Loucy (cell line): ENCODE measurements around the gene CYP24A1.

Experiments used
- H2AFZ ChIP-seq: fragments of 200-600 bp; sonication (generic); 2 replicates; pipeline ENCODE4 v1.6.0; 2016; ENCODE audit warnings: antibody characterized with exemption, mild to moderate bottlenecking, low read length, moderate library complexity
- H3F3A ChIP-seq: fragments of 200-600 bp; 2 replicates; pipeline ENCODE4 v1.6.0; 2016; ENCODE audit warnings: antibody characterized with exemption, low read depth, mild to moderate bottlenecking
- H3K27me3 ChIP-seq: fragments of 200-600 bp; sonication (generic); 2 replicates; pipeline ENCODE4 v1.6.1; 2014; ENCODE audit warnings: low read length, mild to moderate bottlenecking; ENCODE audit not compliant: insufficient read depth, poor library complexity, severe bottlenecking
- H3K36me3 ChIP-seq: fragments of 200-600 bp; sonication (generic); 2 replicates; pipeline ENCODE4 v1.6.1; 2016; ENCODE audit warnings: low read length; ENCODE audit not compliant: insufficient read depth
- H3K4me1 ChIP-seq: fragments of 200-600 bp; sonication (generic); 2 replicates; pipeline ENCODE4 v1.5.1; 2014; ENCODE audit warnings: low read length, mild to moderate bottlenecking; ENCODE audit not compliant: insufficient read depth, poor library complexity, severe bottlenecking
- H3K4me2 ChIP-seq: fragments of 200-600 bp; sonication (generic); 2 replicates; pipeline ENCODE4 v1.6.0; 2014; ENCODE audit warnings: antibody characterized with exemption, low read length, low read depth, mild to moderate bottlenecking; ENCODE audit not compliant: poor library complexity, severe bottlenecking
- H3K4me3 ChIP-seq: fragments of 200-600 bp; sonication (generic); 2 replicates; pipeline ENCODE4 v1.5.1; 2014; ENCODE audit warnings: low read length, mild to moderate bottlenecking, mixed read lengths; ENCODE audit not compliant: poor library complexity, severe bottlenecking
- H3K79me2 ChIP-seq: fragments of 200-600 bp; sonication (generic); 2 replicates; pipeline ENCODE4 v1.6.1; 2014; ENCODE audit warnings: low read length; ENCODE audit not compliant: insufficient read depth
- H3K9ac ChIP-seq: fragments of 200-600 bp; sonication (generic); 2 replicates; pipeline ENCODE4 v1.6.0; 2014; ENCODE audit warnings: mild to moderate bottlenecking, low read depth, low read length, moderate library complexity; ENCODE audit not compliant: poor library complexity, severe bottlenecking
- H3K9me2 ChIP-seq: fragments of 200-600 bp; sonication (generic); replicated peaks from 2 replicates; pipeline ENCODE4 v1.6.1; 2016; ENCODE audit warnings: low read depth, low read length, mixed read lengths
- H3K9me3 ChIP-seq: fragments of 200-600 bp; sonication (generic); 2 replicates; pipeline ENCODE4 v1.6.1; 2014; ENCODE audit warnings: mild to moderate bottlenecking, antibody characterized with exemption, low read length, low read depth; ENCODE audit not compliant: insufficient read depth
- H4K20me1 ChIP-seq: fragments of 200-600 bp; sonication (generic); 2 replicates; pipeline ENCODE4 v1.6.0; 2014; ENCODE audit warnings: antibody characterized with exemption, low read length, mild to moderate bottlenecking; ENCODE audit not compliant: insufficient read depth, poor library complexity, severe bottlenecking
- CTCF ChIP-seq: fragments of 200-600 bp; sonication (generic); conservative IDR thresholded peaks from 2 replicates; pipeline ENCODE4 v1.5.1; 2014; ENCODE audit warnings: mild to moderate bottlenecking, antibody characterized with exemption, low read length
- EZH2phosphoT487 ChIP-seq: fragments of 200-600 bp; IDR thresholded peaks from 2 replicates; pipeline ENCODE4 v1.6.1; 2018; ENCODE audit warnings: antibody characterized with exemption, mild to moderate bottlenecking, moderate library complexity, borderline replicate concordance

Gene CYP24A1

GRCh38 chr20:54149765-54150264 lies 24.0 kb downstream of the CYP24A1 start:
- Histone ChIP-seq H3K9me2 (no peaks in the 10 kb centered on the region), H3K4me3 (no peak overlapping the region), H3K4me2 (no peak overlapping the region), H3K27me3 (no peaks in the 10 kb centered on the region), H3K4me1 (no peaks in the 10 kb centered on the region), H3K36me3 (no peaks in the 10 kb centered on the region), H3K9ac (no peak overlapping the region), H2AFZ (no peak overlapping the region), H4K20me1 (no peaks in the 10 kb centered on the region), H3K9me3 (no peaks in the 10 kb centered on the region), H3K79me2 (no peaks in the 10 kb centered on the region), H3F3A (no peaks in the 10 kb centered on the region)
- TF ChIP-seq CTCF (no peak), EZH2phosphoT487 (no peak)

- H3K79me2 ChIP-seq = no peaks in the 10 kb centered on the region
- no peaks in the 10 kb centered on the region for H3K9me2 ChIP-seq
- H3K9me3 ChIP-seq = no peaks in the 10 kb centered on the region
- H3K4me1 ChIP-seq = no peaks in the 10 kb centered on the region
- no peaks in the 10 kb centered on the region for H3F3A ChIP-seq
- no peaks in the 10 kb centered on the region for H3K36me3 ChIP-seq
- no peak overlapping the region for H3K4me2 ChIP-seq
- no peaks in the 10 kb centered on the region for H3K27me3 ChIP-seq
- H3K9ac ChIP-seq = no peak overlapping the region
- no peak overlapping the region for H2AFZ ChIP-seq
- H4K20me1 ChIP-seq = no peaks in the 10 kb centered on the region
- H3K4me3 ChIP-seq = no peak overlapping the region
- TF ChIP-seq EZH2phosphoT487 (no peak), CTCF (no peak)
Measured at GRCh38 chr20:54148947-54149764, 24.6 kb downstream of the CYP24A1 start.

- no peak for TF ChIP-seq CTCF
- Histone ChIP-seq H2AFZ (no peak overlapping the region), H3K9me3 (no peaks in the 10 kb centered on the region), H3F3A (no peaks in the 10 kb centered on the region), H3K4me2 (no peak overlapping the region), H3K4me3 (no peak overlapping the region), H3K9ac (no peak overlapping the region), H4K20me1 (no peaks in the 10 kb centered on the region), H3K4me1 (no peaks in the 10 kb centered on the region), H3K79me2 (no peaks in the 10 kb centered on the region), H3K27me3 (no peaks in the 10 kb centered on the region), H3K36me3 (no peaks in the 10 kb centered on the region), H3K9me2 (no peaks in the 10 kb centered on the region)
Measured at GRCh38 chr20:54146672-54147071, 27.1 kb downstream of the CYP24A1 start.
